ENCODE measurements around the gene COG4.

The COG4 gene

GRCh38 chr16:70481929-70482536 is 41.3 kb downstream of the COG4 start:
- no peak for DNase-seq (ENCODE audit: extremely low read depth, insufficient read length)
- H3K4me3 ChIP-seq (replicated peaks; ENCODE audit: low read depth, low read length), result no peak overlapping the region
- peaks cover 37% of the 10 kb centered on the region for H3K36me3 ChIP-seq (ENCODE audit: control insufficient read depth, insufficient read depth, low read length)
- H3K27me3 ChIP-seq (replicated peaks; ENCODE audit: control insufficient read depth, insufficient read depth, low read length), result no peaks in the 10 kb centered on the region
- TF ChIP-seq, protein P1, sequence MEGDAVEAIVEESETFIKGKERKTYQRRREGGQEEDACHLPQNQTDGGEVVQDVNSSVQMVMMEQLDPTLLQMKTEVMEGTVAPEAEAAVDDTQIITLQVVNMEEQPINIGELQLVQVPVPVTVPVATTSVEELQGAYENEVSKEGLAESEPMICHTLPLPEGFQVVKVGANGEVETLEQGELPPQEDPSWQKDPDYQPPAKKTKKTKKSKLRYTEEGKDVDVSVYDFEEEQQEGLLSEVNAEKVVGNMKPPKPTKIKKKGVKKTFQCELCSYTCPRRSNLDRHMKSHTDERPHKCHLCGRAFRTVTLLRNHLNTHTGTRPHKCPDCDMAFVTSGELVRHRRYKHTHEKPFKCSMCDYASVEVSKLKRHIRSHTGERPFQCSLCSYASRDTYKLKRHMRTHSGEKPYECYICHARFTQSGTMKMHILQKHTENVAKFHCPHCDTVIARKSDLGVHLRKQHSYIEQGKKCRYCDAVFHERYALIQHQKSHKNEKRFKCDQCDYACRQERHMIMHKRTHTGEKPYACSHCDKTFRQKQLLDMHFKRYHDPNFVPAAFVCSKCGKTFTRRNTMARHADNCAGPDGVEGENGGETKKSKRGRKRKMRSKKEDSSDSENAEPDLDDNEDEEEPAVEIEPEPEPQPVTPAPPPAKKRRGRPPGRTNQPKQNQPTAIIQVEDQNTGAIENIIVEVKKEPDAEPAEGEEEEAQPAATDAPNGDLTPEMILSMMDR (IDR thresholded peaks at IDR 0.05; ENCODE audit: insufficient read depth, low read length, poor library complexity, severe bottlenecking), result no peak

DNA sequence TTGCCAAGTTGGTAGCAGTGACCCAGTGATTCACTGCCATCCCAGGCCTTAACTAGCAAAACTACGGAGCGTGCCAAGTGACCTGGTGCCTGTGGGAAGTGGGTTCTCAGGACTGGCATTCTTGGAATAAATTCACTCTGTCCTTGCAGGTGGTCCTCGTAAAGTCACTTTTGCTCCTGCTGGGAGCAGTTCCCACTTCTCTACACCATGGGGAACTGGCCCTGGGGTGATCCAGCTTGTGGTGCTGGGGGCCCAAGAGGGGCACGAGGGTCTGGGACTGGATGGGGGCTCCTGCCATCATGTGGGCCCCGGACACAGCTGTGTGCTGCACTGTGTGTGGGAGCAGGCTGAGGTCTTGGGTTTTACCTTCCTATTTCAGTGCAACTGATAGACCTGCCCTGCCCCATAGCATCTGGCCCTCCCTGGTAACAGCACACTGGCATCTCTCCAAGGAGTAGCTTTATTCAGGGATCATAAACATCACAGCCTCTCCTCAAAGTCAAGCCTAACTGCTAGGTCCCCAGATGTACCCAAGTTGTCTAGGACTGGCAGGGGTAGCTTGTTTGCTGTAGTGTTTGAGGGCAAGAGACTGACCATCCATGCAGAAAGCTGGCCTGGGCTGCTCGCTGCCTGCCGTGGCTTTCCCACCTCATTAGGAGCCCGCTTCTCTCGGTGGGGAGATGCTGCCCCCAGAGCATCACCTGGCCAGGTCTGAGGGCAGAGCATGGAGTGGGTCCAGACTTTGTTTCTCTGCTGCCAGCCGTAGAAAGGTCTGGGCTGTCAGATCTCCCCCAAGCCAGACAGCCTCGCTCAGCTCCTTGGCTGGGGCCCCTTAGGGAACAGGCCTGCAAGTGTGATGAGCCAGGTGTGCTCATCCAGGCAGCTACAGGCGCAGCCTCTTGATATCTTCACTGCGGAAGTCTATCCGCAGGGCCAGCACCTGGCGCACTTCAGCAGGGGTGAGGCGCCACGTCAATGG is 42.9 kb downstream of the COG4 start:
- Histone ChIP-seq H3K36me3 (ENCODE audit: control insufficient read depth, insufficient read depth, low read length) (peaks cover 39% of the 10 kb centered on the region), H3K4me3 (replicated peaks; ENCODE audit: low read depth, low read length) (no peak overlapping the region), H3K27me3 (replicated peaks; ENCODE audit: control insufficient read depth, insufficient read depth, low read length) (no peaks in the 10 kb centered on the region)
- TF ChIP-seq, protein P1 (IDR thresholded peaks at IDR 0.05; ENCODE audit: insufficient read depth, low read length, poor library complexity, severe bottlenecking), result no peak
- DNase-seq (ENCODE audit: extremely low read depth, insufficient read length), result no peak

- peaks cover 39% of the 10 kb centered on the region for H3K36me3 ChIP-seq (ENCODE audit: control insufficient read depth, insufficient read depth, low read length)
- H3K4me3 ChIP-seq (replicated peaks; ENCODE audit: low read depth, low read length), result no peak overlapping the region
- no peaks in the 10 kb centered on the region for H3K27me3 ChIP-seq (replicated peaks; ENCODE audit: control insufficient read depth, insufficient read depth, low read length)
- TF ChIP-seq, protein P1 (IDR thresholded peaks at IDR 0.05; ENCODE audit: insufficient read depth, low read length, poor library complexity, severe bottlenecking), result no peak
- no peak for DNase-seq (ENCODE audit: extremely low read depth, insufficient read length)
Observed at GRCh38 chr16:70478912-70479341, 44.4 kb downstream of the COG4 start.

GRCh38 chr16:70478169-70478568 is 45.2 kb downstream of the COG4 start:
- Histone ChIP-seq H3K27me3 (replicated peaks; ENCODE audit: control insufficient read depth, insufficient read depth, low read length) (no peaks in the 10 kb centered on the region), H3K4me3 (replicated peaks; ENCODE audit: low read depth, low read length) (no peak overlapping the region), H3K36me3 (ENCODE audit: control insufficient read depth, insufficient read depth, low read length) (peaks cover 44% of the 10 kb centered on the region)
- no peak for DNase-seq (ENCODE audit: extremely low read depth, insufficient read length)
- TF ChIP-seq, protein P1 (IDR thresholded peaks at IDR 0.05; ENCODE audit: insufficient read depth, low read length, poor library complexity, severe bottlenecking), result no peak

- Histone ChIP-seq H3K36me3 (ENCODE audit: control insufficient read depth, insufficient read depth, low read length) (peaks cover 38% of the 10 kb centered on the region), H3K4me3 (replicated peaks; ENCODE audit: low read depth, low read length) (no peak overlapping the region), H3K27me3 (replicated peaks; ENCODE audit: control insufficient read depth, insufficient read depth, low read length) (no peaks in the 10 kb centered on the region)
- peak; percentile 83 for DNase-seq (ENCODE audit: extremely low read depth, insufficient read length)
- TF ChIP-seq, protein P1 (IDR thresholded peaks at IDR 0.05; ENCODE audit: insufficient read depth, low read length, poor library complexity, severe bottlenecking), result no peak
Observed at GRCh38 chr16:70476272-70477020, 46.9 kb downstream of the COG4 start.

All from GM06990 (cell line).